WTC11 (cell line): ENCODE measurements around the gene CAVIN1. TPM values are rescaled to one million over a fixed set of nuclear protein-coding genes. Genes with fewer than 3 reads are reported as not detected.

Experiments
- ATAC-seq: fragments of 200-7000 bp; cut with Tn5 transposase; 2 replicates; pipeline ENCODE4 v1.10.0; 2021; ENCODE audit warnings: mild to moderate bottlenecking, moderate library complexity
- CTCF ChIA-PET: fragments of 300-600 bp; sonication (Branson Sonifier 250); formaldehyde crosslinking; loops from one replicate; lab custom pipeline; 2021; ENCODE audit warnings: antibody characterized with exemption; lab: Charles Lee
- POLR2A ChIA-PET: fragments of 350-600 bp; sonication (Branson Sonifier 250); formaldehyde crosslinking; loops from one replicate; lab custom pipeline; 2021; ENCODE audit warnings: antibody characterized with exemption; lab: Charles Lee
- DNase-seq: peaks from one replicate; pipeline ENCODE4 v3.0.0; 2021; ENCODE audit warnings: low spot score
- H3K27ac Mint-ChIP-seq: 2 replicates; pipeline ENCODE4 v1.8.0; 2021; ENCODE audit warnings: mixed read lengths
- H3K27me3 Mint-ChIP-seq: 2 replicates; pipeline ENCODE4 v1.8.0; 2021; ENCODE audit warnings: low read depth, mild to moderate bottlenecking, moderate library complexity, mixed read lengths
- H3K36me3 Mint-ChIP-seq: 2 replicates; pipeline ENCODE4 v1.8.0; 2021; ENCODE audit warnings: mixed read lengths
- H3K4me1 Mint-ChIP-seq: 2 replicates; pipeline ENCODE4 v1.8.0; 2022; ENCODE audit warnings: mixed read lengths
- H3K4me3 Mint-ChIP-seq: 2 replicates; pipeline ENCODE4 v1.8.0; 2021; ENCODE audit warnings: mild to moderate bottlenecking, moderate library complexity, mixed read lengths
- H3K9me3 Mint-ChIP-seq: 2 replicates; pipeline ENCODE4 v1.8.0; 2021; ENCODE audit warnings: mixed read lengths
- ATF1 ChIP-seq: sonication (generic); formaldehyde crosslinking; IDR thresholded peaks from 2 replicates; pipeline ENCODE4 v1.8.1; 2023; ENCODE audit warnings: mild to moderate bottlenecking, moderate library complexity, missing genetic modification reagents
- CBFB ChIP-seq: sonication (generic); formaldehyde crosslinking; IDR thresholded peaks from 2 replicates; pipeline ENCODE4 v1.8.1; 2022; ENCODE audit warnings: mild to moderate bottlenecking, low read depth, missing genetic modification reagents
- CREB1 ChIP-seq: sonication (generic); formaldehyde crosslinking; IDR thresholded peaks from 2 replicates; pipeline ENCODE4 v1.8.0; 2023; ENCODE audit warnings: mild to moderate bottlenecking, missing genetic modification reagents
- EMX1 ChIP-seq: fragments of 250-450 bp; sonication (Bioruptor Pico); IDR thresholded peaks from 2 replicates; pipeline ENCODE4 v1.8.0; 2021; ENCODE audit warnings: mild to moderate bottlenecking
- FOXJ3 ChIP-seq: sonication (generic); formaldehyde crosslinking; IDR thresholded peaks from 2 replicates; pipeline ENCODE4 v1.9.0; 2021; ENCODE audit warnings: missing genetic modification reagents, mild to moderate bottlenecking, borderline replicate concordance
- FOXK1 ChIP-seq: sonication (generic); formaldehyde crosslinking; IDR thresholded peaks from 2 replicates; pipeline ENCODE4 v1.8.0; 2022; ENCODE audit warnings: mild to moderate bottlenecking, moderate library complexity, missing genetic modification reagents
- GABPB1 ChIP-seq: sonication (generic); formaldehyde crosslinking; IDR thresholded peaks from 2 replicates; pipeline ENCODE4 v1.8.1; 2023; ENCODE audit warnings: mild to moderate bottlenecking, missing genetic modification reagents
- GTF2I ChIP-seq: fragments of 250-450 bp; sonication (Bioruptor Pico); conservative IDR thresholded peaks from 2 replicates; pipeline ENCODE4 v1.4.0; 2021; ENCODE audit warnings: mild to moderate bottlenecking
- IRF2 ChIP-seq: sonication (generic); formaldehyde crosslinking; IDR thresholded peaks from 2 replicates; pipeline ENCODE4 v1.8.0; 2022; ENCODE audit warnings: low read depth, missing genetic modification reagents, borderline replicate concordance
- JAZF1 ChIP-seq: fragments of 250-450 bp; sonication (Bioruptor Pico); IDR thresholded peaks from 2 replicates; pipeline ENCODE4 v1.9.0; 2021; ENCODE audit warnings: moderate library complexity, mild to moderate bottlenecking, inconsistent platforms
- KAT7 ChIP-seq: sonication (generic); formaldehyde crosslinking; IDR thresholded peaks from 2 replicates; pipeline ENCODE4 v1.8.1; 2023; ENCODE audit warnings: missing genetic modification reagents, mild to moderate bottlenecking, borderline replicate concordance
- MXD4 ChIP-seq: fragments of 250-450 bp; sonication (Bioruptor Pico); IDR thresholded peaks from 2 replicates; pipeline ENCODE4 v1.8.0; 2021; ENCODE audit warnings: mild to moderate bottlenecking, moderate library complexity, borderline replicate concordance
- NFE2L1 ChIP-seq: sonication (generic); formaldehyde crosslinking; IDR thresholded peaks from 2 replicates; pipeline ENCODE4 v1.8.1; 2023; ENCODE audit warnings: missing genetic modification reagents
- SMAD3 ChIP-seq: sonication (generic); formaldehyde crosslinking; IDR thresholded peaks from 2 replicates; pipeline ENCODE4 v1.8.0; 2022; ENCODE audit warnings: missing genetic modification reagents, mild to moderate bottlenecking, borderline replicate concordance
- SMAD4 ChIP-seq: sonication (generic); formaldehyde crosslinking; IDR thresholded peaks from 2 replicates; pipeline ENCODE4 v1.8.0; 2022; ENCODE audit warnings: mild to moderate bottlenecking, missing genetic modification reagents
- TEAD4 ChIP-seq: sonication (generic); formaldehyde crosslinking; IDR thresholded peaks from 2 replicates; pipeline ENCODE4 v1.8.0; 2022; ENCODE audit warnings: mild to moderate bottlenecking, missing genetic modification reagents
- TP53 ChIP-seq: sonication (generic); formaldehyde crosslinking; IDR thresholded peaks from 2 replicates; pipeline ENCODE4 v1.8.1; 2023; ENCODE audit warnings: mild to moderate bottlenecking, missing genetic modification reagents
- ZBTB21 ChIP-seq: sonication (generic); formaldehyde crosslinking; IDR thresholded peaks from 2 replicates; pipeline ENCODE4 v1.8.1; 2023; ENCODE audit warnings: mild to moderate bottlenecking, missing genetic modification reagents, borderline replicate concordance
- ZNF121 ChIP-seq: sonication (generic); formaldehyde crosslinking; IDR thresholded peaks from 2 replicates; pipeline ENCODE4 v1.8.0; 2023; ENCODE audit warnings: missing genetic modification reagents
- ZNF317 ChIP-seq: sonication (generic); formaldehyde crosslinking; IDR thresholded peaks from 2 replicates; pipeline ENCODE4 v1.8.1; 2023; ENCODE audit warnings: low read depth, mild to moderate bottlenecking, moderate library complexity, missing genetic modification reagents, borderline replicate concordance
- total RNA-seq: library from RNA; stranded (reverse); gene quantifications from 3 replicates; pipeline ENCODE4 v1.2.3, GENCODE V29; 2021
- TF ChIP-seq, protein P1 (sequence below): sonication (generic); formaldehyde crosslinking; IDR thresholded peaks from 2 replicates; pipeline ENCODE4 v1.8.1; 2023; ENCODE audit warnings: mild to moderate bottlenecking, missing genetic modification reagents, moderate library complexity
- TF ChIP-seq, protein P2 (sequence below): fragments of 250-450 bp; sonication (Bioruptor Pico); conservative IDR thresholded peaks from 2 replicates; pipeline ENCODE4 v1.9.0; 2021; ENCODE audit warnings: mild to moderate bottlenecking
- TF ChIP-seq, protein P3 (sequence below): sonication (generic); formaldehyde crosslinking; IDR thresholded peaks from 2 replicates; pipeline ENCODE4 v1.8.0; 2022; ENCODE audit warnings: missing genetic modification reagents
- TF ChIP-seq, protein P4 (sequence below): sonication (generic); formaldehyde crosslinking; conservative IDR thresholded peaks from 2 replicates; pipeline ENCODE4 v1.8.1; 2022; ENCODE audit warnings: mild to moderate bottlenecking, missing genetic modification reagents
- TF ChIP-seq, protein P5 (sequence below): sonication (generic); formaldehyde crosslinking; IDR thresholded peaks from 2 replicates; pipeline ENCODE4 v1.8.1; 2023; ENCODE audit warnings: mild to moderate bottlenecking, missing genetic modification reagents, moderate library complexity

Gene CAVIN1
- total RNA-seq, 1 experiment from 2014 or later = 24.6 TPM

DNA sequence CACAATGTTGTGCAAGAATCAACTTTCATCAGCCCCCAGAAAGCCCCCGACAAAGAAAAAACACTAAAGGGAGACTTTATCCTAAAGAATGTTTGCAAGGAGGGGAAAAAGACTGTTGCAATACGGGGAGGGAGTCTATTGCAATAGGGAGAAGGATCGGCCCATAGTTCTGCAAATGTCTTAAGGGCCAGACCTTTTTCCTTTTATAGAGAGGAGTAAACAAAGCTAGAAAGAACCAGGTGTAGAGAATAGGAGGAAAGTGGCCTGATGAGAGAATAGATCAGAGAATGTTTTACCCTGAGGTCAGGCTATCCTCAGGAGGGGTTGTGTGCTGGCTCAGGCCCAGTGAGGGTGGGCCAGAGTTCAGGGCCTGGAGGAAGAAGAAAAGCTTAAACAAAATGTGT lies 8.7 kb upstream of the CAVIN1 start:
- peak; percentile 50 for ATAC-seq
- TF ChIP-seq KAT7 = no peak
- TF ChIP-seq ATF1 (CRISPR knock-in tag) = no peak
- TF ChIP-seq, all 79 proteins: peak for 0
- no peak for DNase-seq

DNA sequence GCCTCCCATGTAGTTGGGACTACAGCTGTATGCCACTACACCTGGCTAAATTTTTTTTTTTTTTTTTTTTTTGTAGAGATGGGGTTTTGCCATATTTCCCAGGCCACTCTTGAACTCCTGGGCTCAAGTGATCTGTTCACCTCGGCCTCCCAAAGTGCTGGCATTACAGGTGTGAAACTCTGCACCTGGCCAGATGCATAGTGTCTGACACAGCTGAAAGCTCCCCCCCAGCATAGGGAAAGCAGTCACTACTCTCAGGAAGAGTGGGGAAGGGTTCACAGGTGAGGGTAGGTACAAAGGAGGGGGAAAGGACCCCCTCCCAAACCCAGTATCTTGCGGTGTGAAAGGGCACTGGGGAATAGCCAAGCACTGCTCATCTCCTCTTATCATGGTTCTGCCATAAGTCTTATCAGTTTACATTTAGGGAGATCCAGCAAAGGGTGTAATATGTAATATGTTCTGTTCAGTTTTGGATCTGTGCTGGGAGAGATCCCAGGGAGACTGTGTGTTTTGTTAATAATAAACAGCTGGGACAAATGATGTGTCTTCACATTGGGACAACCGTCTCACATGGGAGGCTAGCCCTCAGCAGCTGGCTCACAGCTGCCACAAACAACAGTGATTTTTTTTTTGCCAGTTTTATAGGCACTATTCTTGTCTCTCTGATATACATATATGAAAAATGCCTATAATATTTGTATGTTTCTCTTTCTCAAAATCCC lies 6.8 kb upstream of the CAVIN1 start:
- Mint-ChIP-seq H3K36me3 (no peaks in the 10 kb centered on the region), H3K27me3 (peaks cover 9% of the 10 kb centered on the region), H3K4me3 (no peak overlapping the region), H3K27ac (no peak overlapping the region), H3K9me3 (no peaks in the 10 kb centered on the region), H3K4me1 (peaks cover 18% of the 10 kb centered on the region)
- no peak for ATAC-seq
- CTCF ChIA-PET = interaction anchor here (0.6 to 2.4 kb wide), 10 partner anchors 9 to 101 kb away, joined by 3 to 12 read pairs (median 5); no protein-coding TSS in a partner anchor
- POLR2A ChIA-PET = no interaction called here
- TF ChIP-seq ZNF317 (CRISPR knock-in tag) (no peak), ZBTB21 (no peak), TEAD4 (CRISPR knock-in tag) (no peak), GTF2I (CRISPR knock-in tag) (no peak), MXD4 (CRISPR knock-in tag) (no peak), SMAD3 (CRISPR knock-in tag) (no peak), ZNF121 (no peak), FOXJ3 (CRISPR knock-in tag) (no peak), CREB1 (CRISPR knock-in tag) (no peak), JAZF1 (no peak)
- TF ChIP-seq, protein P1, sequence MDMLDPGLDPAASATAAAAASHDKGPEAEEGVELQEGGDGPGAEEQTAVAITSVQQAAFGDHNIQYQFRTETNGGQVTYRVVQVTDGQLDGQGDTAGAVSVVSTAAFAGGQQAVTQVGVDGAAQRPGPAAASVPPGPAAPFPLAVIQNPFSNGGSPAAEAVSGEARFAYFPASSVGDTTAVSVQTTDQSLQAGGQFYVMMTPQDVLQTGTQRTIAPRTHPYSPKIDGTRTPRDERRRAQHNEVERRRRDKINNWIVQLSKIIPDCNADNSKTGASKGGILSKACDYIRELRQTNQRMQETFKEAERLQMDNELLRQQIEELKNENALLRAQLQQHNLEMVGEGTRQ (CRISPR knock-in tag) = no peak
- TF ChIP-seq, protein P2, sequence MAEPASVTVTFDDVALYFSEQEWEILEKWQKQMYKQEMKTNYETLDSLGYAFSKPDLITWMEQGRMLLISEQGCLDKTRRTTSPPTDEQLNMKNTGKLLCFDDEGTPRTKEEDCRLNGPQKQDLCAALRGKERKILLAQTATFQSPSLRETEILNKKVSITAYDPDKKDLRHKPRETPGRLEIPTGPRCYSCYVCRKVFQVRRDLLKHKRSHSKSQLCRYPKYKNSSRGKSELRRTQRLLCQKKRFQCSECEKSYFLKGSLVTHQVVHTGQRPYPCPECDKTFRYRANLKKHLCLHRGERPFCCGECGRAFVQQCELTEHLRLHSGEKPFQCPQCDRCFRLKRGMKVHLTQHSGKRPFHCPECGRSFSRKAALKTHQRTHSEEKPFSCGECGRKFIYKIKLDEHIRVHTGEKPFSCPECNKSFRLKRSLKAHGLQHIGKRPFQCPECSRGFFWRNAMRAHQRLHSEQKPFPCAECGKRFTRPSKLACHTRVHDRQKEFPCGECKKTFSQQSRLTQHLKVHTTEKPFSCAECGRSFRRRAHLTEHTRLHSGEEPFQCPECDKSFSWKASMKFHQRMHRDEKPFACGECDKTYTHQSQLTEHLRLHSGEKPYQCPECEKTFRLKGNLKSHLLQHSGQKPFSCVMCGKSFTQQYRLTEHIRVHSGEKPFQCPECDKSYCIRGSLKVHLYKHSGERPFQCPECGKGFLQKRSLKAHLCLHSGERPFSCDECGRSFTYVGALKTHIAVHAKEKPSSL (CRISPR knock-in tag) = no peak
- no peak for DNase-seq

More for the DNA sequence above, 8.7 kb upstream of the CAVIN1 start:
- peak overlapping the region; percentile 98 for H3K27ac Mint-ChIP-seq
- no peaks in the 10 kb centered on the region for H3K9me3 Mint-ChIP-seq
- no peak overlapping the region for H3K4me3 Mint-ChIP-seq
- no peaks in the 10 kb centered on the region for H3K36me3 Mint-ChIP-seq
- H3K4me1 Mint-ChIP-seq = peaks cover 18% of the 10 kb centered on the region
- no peaks in the 10 kb centered on the region for H3K27me3 Mint-ChIP-seq
- ChIA-PET POLR2A (no interaction called here), CTCF (interaction anchor here (0.6 to 2.7 kb wide), 8 partner anchors 8 to 248 kb away, joined by 3 to 8 read pairs (median 5); partner anchors contain the start of gene CAVIN1)

DNA sequence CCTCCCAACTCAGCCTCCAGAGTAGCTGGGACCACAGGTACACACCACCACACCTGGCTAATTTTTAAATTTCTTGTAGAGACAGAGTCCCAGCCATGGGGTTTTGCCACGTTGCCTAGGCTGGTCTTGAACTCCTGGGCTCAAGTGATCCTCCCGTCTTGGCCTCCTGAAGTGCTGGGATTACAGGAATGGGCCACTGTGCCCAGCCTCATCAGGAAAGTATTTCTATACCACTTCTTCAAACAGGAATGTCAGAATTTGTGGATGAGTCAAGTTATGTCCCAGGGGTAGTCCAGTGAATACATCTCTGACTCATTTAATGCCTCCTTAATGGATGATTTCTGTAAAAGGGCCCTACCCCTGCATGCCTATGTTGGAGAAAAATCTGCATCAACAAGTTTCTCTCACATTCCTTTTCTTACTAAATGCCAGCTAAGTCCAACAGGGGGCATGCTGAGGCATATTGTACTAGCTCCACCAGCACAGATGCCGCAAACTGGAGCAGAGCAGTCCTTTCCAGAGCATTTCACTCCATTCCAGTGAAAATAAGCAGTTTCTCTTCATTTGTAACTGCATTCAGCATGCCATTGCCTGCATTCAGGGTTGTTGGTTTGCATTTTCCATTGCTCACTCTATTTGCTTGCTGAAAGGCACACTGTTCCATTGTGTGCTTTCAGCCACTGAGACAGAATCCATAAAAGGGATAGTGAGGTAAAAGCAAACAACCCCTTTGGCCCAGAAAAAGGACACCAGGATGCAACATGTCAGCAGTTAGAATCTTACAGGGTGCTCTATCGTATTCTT lies 5.3 kb upstream of the CAVIN1 start:
- peaks cover 25% of the 10 kb centered on the region for H3K4me1 Mint-ChIP-seq
- H3K27me3 Mint-ChIP-seq = peaks cover 24% of the 10 kb centered on the region
- H3K36me3 Mint-ChIP-seq = no peaks in the 10 kb centered on the region
- ChIA-PET CTCF (interaction anchor here (0.6 to 2.3 kb wide), 29 partner anchors 8 to 308 kb away, joined by 3 to 12 read pairs (median 3); partner anchors contain the start of gene STAT3), POLR2A (no interaction called here)
- H3K9me3 Mint-ChIP-seq = no peaks in the 10 kb centered on the region
- ATAC-seq (peak; percentile 83), DNase-seq (peak; percentile 59)
- no peak overlapping the region for H3K4me3 Mint-ChIP-seq
- peak overlapping the region; percentile 92 for H3K27ac Mint-ChIP-seq
- TF ChIP-seq, protein P3, sequence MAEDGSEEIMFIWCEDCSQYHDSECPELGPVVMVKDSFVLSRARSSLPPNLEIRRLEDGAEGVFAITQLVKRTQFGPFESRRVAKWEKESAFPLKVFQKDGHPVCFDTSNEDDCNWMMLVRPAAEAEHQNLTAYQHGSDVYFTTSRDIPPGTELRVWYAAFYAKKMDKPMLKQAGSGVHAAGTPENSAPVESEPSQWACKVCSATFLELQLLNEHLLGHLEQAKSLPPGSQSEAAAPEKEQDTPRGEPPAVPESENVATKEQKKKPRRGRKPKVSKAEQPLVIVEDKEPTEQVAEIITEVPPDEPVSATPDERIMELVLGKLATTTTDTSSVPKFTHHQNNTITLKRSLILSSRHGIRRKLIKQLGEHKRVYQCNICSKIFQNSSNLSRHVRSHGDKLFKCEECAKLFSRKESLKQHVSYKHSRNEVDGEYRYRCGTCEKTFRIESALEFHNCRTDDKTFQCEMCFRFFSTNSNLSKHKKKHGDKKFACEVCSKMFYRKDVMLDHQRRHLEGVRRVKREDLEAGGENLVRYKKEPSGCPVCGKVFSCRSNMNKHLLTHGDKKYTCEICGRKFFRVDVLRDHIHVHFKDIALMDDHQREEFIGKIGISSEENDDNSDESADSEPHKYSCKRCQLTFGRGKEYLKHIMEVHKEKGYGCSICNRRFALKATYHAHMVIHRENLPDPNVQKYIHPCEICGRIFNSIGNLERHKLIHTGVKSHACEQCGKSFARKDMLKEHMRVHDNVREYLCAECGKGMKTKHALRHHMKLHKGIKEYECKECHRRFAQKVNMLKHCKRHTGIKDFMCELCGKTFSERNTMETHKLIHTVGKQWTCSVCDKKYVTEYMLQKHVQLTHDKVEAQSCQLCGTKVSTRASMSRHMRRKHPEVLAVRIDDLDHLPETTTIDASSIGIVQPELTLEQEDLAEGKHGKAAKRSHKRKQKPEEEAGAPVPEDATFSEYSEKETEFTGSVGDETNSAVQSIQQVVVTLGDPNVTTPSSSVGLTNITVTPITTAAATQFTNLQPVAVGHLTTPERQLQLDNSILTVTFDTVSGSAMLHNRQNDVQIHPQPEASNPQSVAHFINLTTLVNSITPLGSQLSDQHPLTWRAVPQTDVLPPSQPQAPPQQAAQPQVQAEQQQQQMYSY = no peak
- no peak for TF ChIP-seq IRF2
- TF ChIP-seq FOXK1 (CRISPR knock-in tag) = no peak
- TF ChIP-seq CBFB (CRISPR knock-in tag) = no peak
- TF ChIP-seq SMAD4 (CRISPR knock-in tag) = no peak
- TF ChIP-seq, protein P4, sequence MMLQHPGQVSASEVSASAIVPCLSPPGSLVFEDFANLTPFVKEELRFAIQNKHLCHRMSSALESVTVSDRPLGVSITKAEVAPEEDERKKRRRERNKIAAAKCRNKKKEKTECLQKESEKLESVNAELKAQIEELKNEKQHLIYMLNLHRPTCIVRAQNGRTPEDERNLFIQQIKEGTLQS (CRISPR knock-in tag) = no peak
- no peak for TF ChIP-seq TP53 (CRISPR knock-in tag)
- TF ChIP-seq NFE2L1 (CRISPR knock-in tag) = no peak
- TF ChIP-seq EMX1 = no peak
- 0 out of 2 replicates have a peak, but pooled peaks have one; percentile 15 for TF ChIP-seq GABPB1 (CRISPR knock-in tag)
- TF ChIP-seq, protein P5, sequence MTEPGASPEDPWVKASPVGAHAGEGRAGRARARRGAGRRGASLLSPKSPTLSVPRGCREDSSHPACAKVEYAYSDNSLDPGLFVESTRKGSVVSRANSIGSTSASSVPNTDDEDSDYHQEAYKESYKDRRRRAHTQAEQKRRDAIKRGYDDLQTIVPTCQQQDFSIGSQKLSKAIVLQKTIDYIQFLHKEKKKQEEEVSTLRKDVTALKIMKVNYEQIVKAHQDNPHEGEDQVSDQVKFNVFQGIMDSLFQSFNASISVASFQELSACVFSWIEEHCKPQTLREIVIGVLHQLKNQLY = no peak
